Mesenchymal stem cell (in vitro differentiated cells and primary cell): Measurements from ENCODE around the gene HHLA2.

Experiments
- DNase-seq: peaks from one replicate; pipeline ENCODE4 v3.0.0-alpha.2; 2013
- H2AFZ ChIP-seq: one replicate; pipeline ENCODE4 v1.6.1; 2013; ENCODE audit warnings: low read depth, mild to moderate bottlenecking, control low read depth, inconsistent platforms, low read length, moderate library complexity
- H2AK5ac ChIP-seq: 2 replicates; pipeline ENCODE4 v1.6.1; 2013; ENCODE audit warnings: low read length, moderate library complexity, mild to moderate bottlenecking, inconsistent platforms; ENCODE audit not compliant: severe bottlenecking
- H2BK120ac ChIP-seq: one replicate; pipeline ENCODE4 v1.6.1; 2013; ENCODE audit warnings: low read depth, mild to moderate bottlenecking, inconsistent platforms, low read length, moderate library complexity
- H2BK12ac ChIP-seq, 2 experiments: one replicate each; pipeline ENCODE4 v1.6.1; 2013; ENCODE audit warnings: inconsistent platforms in 2 of 2, low read length in 2 of 2, mild to moderate bottlenecking in 2 of 2, moderate library complexity in 2 of 2, control low read depth in 1 of 2
- H2BK15ac ChIP-seq: one replicate; pipeline ENCODE4 v1.6.1; 2013; ENCODE audit warnings: mild to moderate bottlenecking, low read depth, inconsistent platforms; ENCODE audit not compliant: poor library complexity, severe bottlenecking
- H2BK5ac ChIP-seq: 2 replicates; pipeline ENCODE4 v1.6.1; 2013; ENCODE audit warnings: low read depth, mild to moderate bottlenecking, low read length, control low read depth, inconsistent platforms; ENCODE audit not compliant: poor library complexity, severe bottlenecking
- H3K14ac ChIP-seq, 2 experiments: one replicate each; pipeline ENCODE4 v1.6.1; 2013; ENCODE audit warnings: inconsistent platforms in 2 of 2, low read length in 2 of 2, control low read depth in 1 of 2, mild to moderate bottlenecking in 1 of 2, moderate library complexity in 1 of 2
- H3K18ac ChIP-seq, 2 experiments: one replicate each; pipeline ENCODE4 v1.6.1; 2013; ENCODE audit warnings: inconsistent platforms in 2 of 2, low read length in 2 of 2, control low read depth in 1 of 2, low read depth in 1 of 2, mild to moderate bottlenecking in 1 of 2
- H3K23ac ChIP-seq, 2 experiments: one replicate each; pipeline ENCODE4 v1.6.1; 2013; ENCODE audit warnings: inconsistent platforms in 2 of 2, low read length in 2 of 2, mild to moderate bottlenecking in 2 of 2, moderate library complexity in 2 of 2, control low read depth in 1 of 2
- H3K27ac ChIP-seq: 2 replicates; pipeline ENCODE4 v1.5.1; 2013; ENCODE audit warnings: mild to moderate bottlenecking, moderate library complexity, low read length, control low read depth, inconsistent platforms; ENCODE audit not compliant: poor library complexity, severe bottlenecking
- H3K27me3 ChIP-seq, 2 experiments: 2 replicates each; pipeline versions ENCODE4 v1.6.1 to v1.7.0; 2013; ENCODE audit warnings: low read length in 2 of 2, mild to moderate bottlenecking in 2 of 2, moderate library complexity in 2 of 2, control low read depth in 1 of 2, inconsistent platforms in 1 of 2; ENCODE audit not compliant: control insufficient read depth in 1 of 2, insufficient read depth in 1 of 2
- H3K36me3 ChIP-seq, 2 experiments: 2 replicates each; pipeline versions ENCODE4 v1.6.1 to v1.7.0; 2013; ENCODE audit warnings: low read length in 2 of 2, control low read depth in 1 of 2, inconsistent platforms in 1 of 2, low read depth in 1 of 2, mild to moderate bottlenecking in 1 of 2; ENCODE audit not compliant: insufficient read depth in 2 of 2, control insufficient read depth in 1 of 2
- H3K4ac ChIP-seq, 2 experiments: one replicate each; pipeline ENCODE4 v1.6.1; 2013; ENCODE audit warnings: inconsistent platforms in 2 of 2, low read length in 2 of 2, mild to moderate bottlenecking in 2 of 2, moderate library complexity in 2 of 2, control low read depth in 1 of 2, low read depth in 1 of 2
- H3K4me1 ChIP-seq: 2 replicates; pipeline ENCODE4 v1.6.1; 2013; ENCODE audit warnings: low read depth, low read length, control low read depth; ENCODE audit not compliant: control insufficient read depth, insufficient read depth
- H3K4me2 ChIP-seq: 2 replicates; pipeline ENCODE4 v1.6.1; 2013; ENCODE audit warnings: low read length, mild to moderate bottlenecking, inconsistent platforms; ENCODE audit not compliant: poor library complexity, severe bottlenecking
- H3K4me3 ChIP-seq, 2 experiments: 2 replicates each; pipeline versions ENCODE4 v1.5.1 to v1.7.0; 2013; ENCODE audit warnings: low read length in 2 of 2, mild to moderate bottlenecking in 2 of 2, control low read depth in 1 of 2, low read depth in 1 of 2; ENCODE audit not compliant: insufficient read depth in 1 of 2
- H3K79me1 ChIP-seq: replicated peaks from 2 replicates; pipeline ENCODE4 v1.6.1; 2013; ENCODE audit warnings: mild to moderate bottlenecking, control low read depth, low read length, inconsistent platforms; ENCODE audit not compliant: poor library complexity, severe bottlenecking
- H3K9ac ChIP-seq: 2 replicates; pipeline ENCODE4 v1.7.0; 2013; ENCODE audit warnings: mild to moderate bottlenecking, low read length, moderate library complexity
- H3K9me3 ChIP-seq: 2 replicates; pipeline ENCODE4 v1.7.0; 2013; ENCODE audit warnings: mild to moderate bottlenecking, low read length; ENCODE audit not compliant: control insufficient read depth
- H4K8ac ChIP-seq: one replicate; pipeline ENCODE4 v1.6.1; 2013; ENCODE audit warnings: inconsistent platforms, mild to moderate bottlenecking, low read length, moderate library complexity
- H4K91ac ChIP-seq: one replicate; pipeline ENCODE4 v1.6.1; 2013; ENCODE audit warnings: mild to moderate bottlenecking, low read length, inconsistent platforms
- WGBS: methylation state at CpG from one replicate; pipeline ENCODE4 v1.1.7; 2013; ENCODE audit warnings: mixed read lengths; 5-methylcytosine and 5-hydroxymethylcytosine counted together

The HHLA2 gene

GRCh38 chr3:108406661-108407206 lies 110.4 kb downstream of the HHLA2 start:
- Histone ChIP-seq H3K79me1 (no peaks in the 10 kb centered on the region), H2AFZ (no peak overlapping the region), H3K27ac (no peak overlapping the region), H2BK120ac (no peak overlapping the region), H3K9ac (peak overlapping the region; percentile 19), H3K4ac (no peak overlapping the region), H3K9me3 (no peaks in the 10 kb centered on the region), H4K8ac (no peak overlapping the region), H3K4me2 (no peak overlapping the region), H4K91ac (no peak overlapping the region), H3K23ac (no peak overlapping the region), H2BK12ac (no peak overlapping the region), H3K18ac (no peak overlapping the region), H3K4me3 (no peak overlapping the region), H2BK15ac (no peak overlapping the region), H2BK5ac (no peak overlapping the region), H3K27me3 (no peaks in the 10 kb centered on the region), H2AK5ac (no peak overlapping the region), H3K14ac (no peak overlapping the region), H3K4me1 (no peaks in the 10 kb centered on the region), H3K36me3 (no peaks in the 10 kb centered on the region)
- peak; percentile 63 for DNase-seq
- WGBS, result 45% methylated on average over 4 of the region's 7 CpGs

- Histone ChIP-seq H3K9me3 (no peaks in the 10 kb centered on the region), H3K27me3 (no peaks in the 10 kb centered on the region), H3K4me1 (no peaks in the 10 kb centered on the region), H3K36me3 (no peaks in the 10 kb centered on the region), H3K4me2 (no peak overlapping the region), H3K79me1 (no peaks in the 10 kb centered on the region), H3K4me3 (no peak overlapping the region), H4K91ac (no peak overlapping the region), H2BK5ac (no peak overlapping the region), H2BK12ac (no peak overlapping the region), H2AFZ (no peak overlapping the region), H3K14ac (no peak overlapping the region), H4K8ac (no peak overlapping the region), H3K23ac (no peak overlapping the region), H3K9ac (no peak overlapping the region), H3K4ac (no peak overlapping the region), H2BK15ac (no peak overlapping the region), H3K18ac (no peak overlapping the region), H2BK120ac (no peak overlapping the region), H2AK5ac (no peak overlapping the region), H3K27ac (no peak overlapping the region)
- WGBS, result 76% methylated on average over 3 of the region's 3 CpGs
- DNase-seq, result no peak
Measured at GRCh38 chr3:108407886-108408285, 111.5 kb downstream of the HHLA2 start.

- H3K14ac ChIP-seq, result no peak overlapping the region
- no peak overlapping the region for H3K9ac ChIP-seq
- H2AK5ac ChIP-seq, result no peak overlapping the region
- no peak overlapping the region for H2BK12ac ChIP-seq
- no peaks in the 10 kb centered on the region for H3K9me3 ChIP-seq
- H4K8ac ChIP-seq, result no peak overlapping the region
- no peak overlapping the region for H3K4me3 ChIP-seq
- H2AFZ ChIP-seq, result no peak overlapping the region
- H3K27me3 ChIP-seq, result no peaks in the 10 kb centered on the region
- no peaks in the 10 kb centered on the region for H3K79me1 ChIP-seq
- no peaks in the 10 kb centered on the region for H3K36me3 ChIP-seq
- 88% methylated on average over 6 of the region's 7 CpGs for WGBS
- H2BK5ac ChIP-seq, result no peak overlapping the region
- no peak overlapping the region for H3K4me2 ChIP-seq
- no peak for DNase-seq
- no peak overlapping the region for H3K23ac ChIP-seq
- no peak overlapping the region for H3K27ac ChIP-seq
- no peak overlapping the region for H2BK15ac ChIP-seq
- no peaks in the 10 kb centered on the region for H3K4me1 ChIP-seq
- no peak overlapping the region for H4K91ac ChIP-seq
- no peak overlapping the region for H3K18ac ChIP-seq
- H3K4ac ChIP-seq, result no peak overlapping the region
- no peak overlapping the region for H2BK120ac ChIP-seq
Measured at GRCh38 chr3:108408883-108409799, 112.8 kb downstream of the HHLA2 start.

GRCh38 chr3:108409800-108410178 lies 113.4 kb downstream of the HHLA2 start:
- Histone ChIP-seq H3K9ac (no peak overlapping the region), H4K8ac (no peak overlapping the region), H3K4ac (no peak overlapping the region), H3K14ac (no peak overlapping the region), H2BK120ac (no peak overlapping the region), H3K27me3 (no peaks in the 10 kb centered on the region), H3K4me1 (no peaks in the 10 kb centered on the region), H3K4me2 (no peak overlapping the region), H2AK5ac (no peak overlapping the region), H2BK15ac (no peak overlapping the region), H3K36me3 (no peaks in the 10 kb centered on the region), H2BK12ac (no peak overlapping the region), H3K4me3 (no peak overlapping the region), H4K91ac (no peak overlapping the region), H3K23ac (no peak overlapping the region), H2AFZ (no peak overlapping the region), H3K27ac (no peak overlapping the region), H3K79me1 (no peaks in the 10 kb centered on the region), H2BK5ac (no peak overlapping the region), H3K18ac (no peak overlapping the region), H3K9me3 (no peaks in the 10 kb centered on the region)
- DNase-seq, result no peak
- WGBS, result 93% methylated on average over 3 of the region's 4 CpGs
